ENCODE measurements around the gene WNK2.

GRCh38 chr9:93187574-93187973 lies 3.6 kb downstream of the WNK2 start:
- TF ChIP-seq, protein P1, sequence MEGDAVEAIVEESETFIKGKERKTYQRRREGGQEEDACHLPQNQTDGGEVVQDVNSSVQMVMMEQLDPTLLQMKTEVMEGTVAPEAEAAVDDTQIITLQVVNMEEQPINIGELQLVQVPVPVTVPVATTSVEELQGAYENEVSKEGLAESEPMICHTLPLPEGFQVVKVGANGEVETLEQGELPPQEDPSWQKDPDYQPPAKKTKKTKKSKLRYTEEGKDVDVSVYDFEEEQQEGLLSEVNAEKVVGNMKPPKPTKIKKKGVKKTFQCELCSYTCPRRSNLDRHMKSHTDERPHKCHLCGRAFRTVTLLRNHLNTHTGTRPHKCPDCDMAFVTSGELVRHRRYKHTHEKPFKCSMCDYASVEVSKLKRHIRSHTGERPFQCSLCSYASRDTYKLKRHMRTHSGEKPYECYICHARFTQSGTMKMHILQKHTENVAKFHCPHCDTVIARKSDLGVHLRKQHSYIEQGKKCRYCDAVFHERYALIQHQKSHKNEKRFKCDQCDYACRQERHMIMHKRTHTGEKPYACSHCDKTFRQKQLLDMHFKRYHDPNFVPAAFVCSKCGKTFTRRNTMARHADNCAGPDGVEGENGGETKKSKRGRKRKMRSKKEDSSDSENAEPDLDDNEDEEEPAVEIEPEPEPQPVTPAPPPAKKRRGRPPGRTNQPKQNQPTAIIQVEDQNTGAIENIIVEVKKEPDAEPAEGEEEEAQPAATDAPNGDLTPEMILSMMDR (IDR thresholded peaks at IDR 0.05; ENCODE audit: low read depth, low read length, poor library complexity, severe bottlenecking) = no peak
- TF ChIP-seq EZH2phosphoT487 (IDR thresholded peaks at IDR 0.05; ENCODE audit: borderline replicate concordance, low read length) = no peak

Data from DOHH2 (cell line).